Liver (tissue), 9 donors: ENCODE results near the gene GFPT2. TPM values are rescaled to one million over a fixed set of nuclear protein-coding genes. Genes with fewer than 3 reads are reported as not detected.

Experiments used
- DNase-seq: peaks from one replicate; pipeline ENCODE4 v3.0.0-alpha.2; 2017; ENCODE audit warnings: low spot score
- H3K27ac ChIP-seq, 2 donors: one replicate each; pipeline ENCODE4 v1.7.0; 2013; ENCODE audit warnings: inconsistent platforms in 2 of 2, low read length in 2 of 2, control low read depth in 1 of 2, low read depth in 1 of 2, mild to moderate bottlenecking in 1 of 2
- H3K27me3 ChIP-seq, 4 donors: one replicate each; pipeline versions ENCODE4 v1.6.1 to v1.7.0; 2013; ENCODE audit warnings: low read length in 3 of 4, inconsistent platforms in 1 of 4, mild to moderate bottlenecking in 1 of 4, moderate library complexity in 1 of 4; ENCODE audit not compliant: control insufficient read depth in 4 of 4, insufficient read depth in 4 of 4
- H3K36me3 ChIP-seq, 4 donors: one replicate each; pipeline versions ENCODE4 v1.6.1 to v1.7.0; 2013; ENCODE audit warnings: low read length in 3 of 4, mild to moderate bottlenecking in 3 of 4, low read depth in 1 of 4, moderate library complexity in 1 of 4; ENCODE audit not compliant: control insufficient read depth in 4 of 4, insufficient read depth in 3 of 4
- H3K4me1 ChIP-seq, 4 donors: one replicate each; pipeline versions ENCODE4 v1.6.1 to v1.7.0; 2013; ENCODE audit warnings: low read length in 3 of 4, mild to moderate bottlenecking in 3 of 4, moderate library complexity in 1 of 4; ENCODE audit not compliant: control insufficient read depth in 4 of 4, insufficient read depth in 4 of 4
- H3K4me3 ChIP-seq, 3 donors: one replicate each; pipeline versions ENCODE4 v1.6.1 to v1.7.0; 2013; ENCODE audit warnings: low read length in 3 of 3, control low read depth in 1 of 3, low read depth in 1 of 3, mild to moderate bottlenecking in 1 of 3
- H3K9ac ChIP-seq, 2 donors: one replicate each; pipeline ENCODE4 v1.7.0; 2013; ENCODE audit warnings: low read length in 2 of 2, mild to moderate bottlenecking in 2 of 2, moderate library complexity in 2 of 2, control low read depth in 1 of 2, low read depth in 1 of 2
- H3K9me3 ChIP-seq, 4 donors: one replicate each; pipeline versions ENCODE4 v1.6.1 to v1.7.0; 2013; ENCODE audit warnings: low read length in 3 of 4; ENCODE audit not compliant: control insufficient read depth in 4 of 4
- ATF3 ChIP-seq: IDR thresholded peaks from 2 replicates; pipeline ENCODE4 v1.6.1; 2016; ENCODE audit warnings: antibody characterized with exemption
- EGR1 ChIP-seq, 2 donors: IDR thresholded peaks; 2 replicates each; pipeline ENCODE4 v1.6.1; 2016 to 2018; ENCODE audit warnings: antibody characterized with exemption in 2 of 2, low read depth in 2 of 2
- FOXA1 ChIP-seq: IDR thresholded peaks from 2 replicates; pipeline ENCODE4 v1.6.1; 2016; ENCODE audit warnings: antibody characterized with exemption
- FOXA2 ChIP-seq: IDR thresholded peaks from 2 replicates; pipeline ENCODE4 v1.6.1; 2016; ENCODE audit warnings: antibody characterized with exemption
- GABPA ChIP-seq, 2 donors: IDR thresholded peaks in 1 of 2; conservative IDR thresholded peaks in 1 of 2; 2 replicates each; pipeline ENCODE4 v1.6.1; 2016; ENCODE audit warnings: antibody characterized with exemption in 2 of 2, mild to moderate bottlenecking in 1 of 2, moderate library complexity in 1 of 2
- HNF4A ChIP-seq, 2 donors: conservative IDR thresholded peaks; 2 replicates each; pipeline ENCODE4 v1.6.1; 2016; ENCODE audit warnings: antibody characterized with exemption in 2 of 2, mild to moderate bottlenecking in 2 of 2
- HNF4G ChIP-seq: IDR thresholded peaks from 2 replicates; pipeline ENCODE4 v1.6.1; 2016; ENCODE audit warnings: antibody characterized with exemption
- JUND ChIP-seq, 2 donors: IDR thresholded peaks; 2 replicates each; pipeline ENCODE4 v1.6.1; 2016; ENCODE audit warnings: antibody characterized with exemption in 2 of 2
- MAX ChIP-seq: IDR thresholded peaks from 2 replicates; pipeline ENCODE4 v1.6.1; 2016; ENCODE audit warnings: antibody characterized with exemption
- NR2F2 ChIP-seq: IDR thresholded peaks from 2 replicates; pipeline ENCODE4 v1.6.1; 2016; ENCODE audit warnings: antibody characterized with exemption
- RAD21 ChIP-seq, 2 donors: IDR thresholded peaks; 2 replicates each; pipeline ENCODE4 v1.6.1; 2016; ENCODE audit warnings: antibody characterized with exemption in 2 of 2, mild to moderate bottlenecking in 2 of 2
- RXRA ChIP-seq, 2 donors: IDR thresholded peaks; 2 replicates each; pipeline ENCODE4 v1.6.1; 2017 to 2018; ENCODE audit warnings: antibody characterized with exemption in 2 of 2, mild to moderate bottlenecking in 1 of 2
- SP1 ChIP-seq: IDR thresholded peaks from 2 replicates; pipeline ENCODE4 v1.6.1; 2018; ENCODE audit warnings: antibody characterized with exemption, mild to moderate bottlenecking
- TAF1 ChIP-seq: conservative IDR thresholded peaks from 2 replicates; pipeline ENCODE4 v1.6.1; 2016; ENCODE audit warnings: antibody characterized with exemption, mild to moderate bottlenecking
- ZBTB33 ChIP-seq: IDR thresholded peaks from 2 replicates; pipeline ENCODE4 v1.6.1; 2016; ENCODE audit warnings: antibody characterized with exemption
- WGBS: extraction: QIAGEN DNeasy Blood & Tissue Kit; methylation state at CpG from one replicate; pipeline ENCODE4 v1.1.7; 2013; 5-methylcytosine and 5-hydroxymethylcytosine counted together
- polyA plus RNA-seq, 2 donors: library from polyadenylated mRNA; stranded (reverse) in 1 of 2; unstranded in 1 of 2; fragments of 200-250 nt in 1 of 2; fragments of >200 nt in 1 of 2; fragmentation: Nextera tagmentation in 1 of 2; extraction: Ambion mirVana in 1 of 2; gene quantifications; one replicate each; pipeline versions ENCODE4 v1.2.1 to v1.2.3, GENCODE V29; 2013 to 2015
- total RNA-seq, 2 donors: library from RNA; depleted of rRNA; stranded (reverse); fragments of >200 nt; gene quantifications; one replicate each; pipeline ENCODE4 v1.2.3, GENCODE V29; 2014
- donor health status: healthy.
- donor health status: healthy.
- donor health status: healthy.
- donor health status: healthy.
- donor health status: healthy.

The GFPT2 gene
- total and polyA plus RNA-seq, 4 donors = 0.32 to 1.8 (median 0.54) TPM

GRCh38 chr5:180290568-180291233, 62.4 kb downstream of the GFPT2 start:
- WGBS = 18% methylated on average over 13 of the region's 13 CpGs
- peak overlapping the region in 2 of 3 donors; percentile 40 to 94 for H3K4me3 ChIP-seq
- peak overlapping the region; percentile 9 to 39 for H3K9ac ChIP-seq
- no peak for TF ChIP-seq MAX
- no peaks in the 10 kb centered on the region for H3K36me3 ChIP-seq
- no peaks in the 10 kb centered on the region for H3K27me3 ChIP-seq
- H3K9me3 ChIP-seq = no peaks in the 10 kb centered on the region
- peaks cover 11 to 25% (median 19%) of the 10 kb centered on the region in 4 donors for H3K4me1 ChIP-seq
- peak overlapping the region in 1 of 2 donors; percentile 10 for H3K27ac ChIP-seq
- no peak for DNase-seq

GRCh38 chr5:180289966-180290365, 63.2 kb downstream of the GFPT2 start:
- DNase-seq = no peak
- 90% methylated on average over 5 of the region's 5 CpGs for WGBS
- Histone ChIP-seq H3K36me3 (peaks cover 0 to 5% (median 2%) of the 10 kb centered on the region in 4 donors), H3K27me3 (no peaks in the 10 kb centered on the region), H3K9ac (no peak overlapping the region), H3K9me3 (peaks cover 0 to 3% (median 0%) of the 10 kb centered on the region in 4 donors), H3K4me1 (peaks cover 11 to 25% (median 19%) of the 10 kb centered on the region in 4 donors), H3K27ac (no peak overlapping the region), H3K4me3 (no peak overlapping the region)
- TF ChIP-seq RAD21 (IDR thresholded peaks at IDR 0.05) (no peak), ATF3 (no peak), RXRA (IDR thresholded peaks at IDR 0.05) (no peak), GABPA (IDR thresholded peaks at IDR 0.05 in 1 of 2, conservative IDR thresholded peaks at IDR 0.05 in 1 of 2) (no peak), EGR1 (IDR thresholded peaks at IDR 0.05; ENCODE audit: low read depth in 2 of 2) (no peak), HNF4A (conservative IDR thresholded peaks at IDR 0.05) (no peak), SP1 (no peak), MAX (no peak), ZBTB33 (no peak), FOXA2 (no peak), JUND (IDR thresholded peaks at IDR 0.05) (no peak), TAF1 (no peak), HNF4G (no peak), FOXA1 (no peak)

- Histone ChIP-seq H3K4me3 (no peak overlapping the region), H3K4me1 (peaks cover 11 to 25% (median 19%) of the 10 kb centered on the region in 4 donors), H3K9ac (no peak overlapping the region), H3K27me3 (no peaks in the 10 kb centered on the region), H3K36me3 (peaks cover 0 to 9% (median 4%) of the 10 kb centered on the region in 4 donors), H3K9me3 (peaks cover 0 to 6% (median 0%) of the 10 kb centered on the region in 4 donors), H3K27ac (no peak overlapping the region)
- TF ChIP-seq HNF4G = no peak
- no peak for TF ChIP-seq NR2F2
- no peak for DNase-seq
- 54% methylated on average over 3 of the region's 3 CpGs for WGBS
Observed at GRCh38 chr5:180289433-180289832, 63.7 kb downstream of the GFPT2 start.
